Ramos (cell line): ENCODE results near the gene PTOV1.

Experiments used
- in situ Hi-C: fragments of 300-500 bp; cut with MboI; formaldehyde crosslinking; loops from one replicate; pipeline ENCODE4 v1.14.3; 2022; ENCODE audit warnings: low sequenced_read_pairs; ENCODE audit not compliant: unreplicated experiment

Gene PTOV1

DNA sequence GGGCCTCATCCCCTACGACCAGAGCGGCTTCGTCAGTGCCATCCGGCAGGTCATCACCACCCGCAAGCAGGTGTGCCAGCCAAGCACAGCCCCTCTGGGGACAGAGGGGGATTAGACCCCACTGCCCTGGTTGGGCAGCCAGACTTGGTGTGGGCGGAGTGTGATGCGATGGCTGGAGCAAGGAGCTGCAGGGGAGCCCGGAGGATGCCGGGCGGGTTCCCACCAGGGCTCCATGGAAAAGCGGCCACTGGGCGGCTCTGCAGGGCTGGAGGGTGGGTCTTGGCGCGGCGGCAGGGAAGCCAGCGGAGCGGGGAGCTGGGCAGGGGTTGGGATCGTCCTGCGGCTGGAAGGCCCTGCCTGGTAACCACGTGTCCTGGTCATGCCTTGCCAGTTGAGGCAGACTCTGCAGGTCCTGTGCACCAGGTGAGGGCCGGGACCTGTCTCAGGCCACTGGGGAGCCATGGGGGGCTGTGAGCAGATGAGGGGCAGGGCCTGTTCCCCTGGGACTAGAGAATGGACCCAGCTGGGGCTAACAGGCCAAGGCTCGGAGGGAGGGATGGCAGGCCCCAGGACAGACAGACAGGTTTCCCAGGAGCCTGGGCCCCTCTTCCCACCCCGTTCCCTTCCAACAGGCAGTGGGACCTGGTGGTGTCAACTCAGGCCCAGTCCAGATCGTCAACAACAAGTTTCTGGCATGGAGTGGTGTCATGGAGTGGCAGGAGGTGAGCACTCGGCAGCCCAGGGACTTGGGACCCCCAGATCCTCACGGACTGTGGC lies 6.3 kb downstream of the PTOV1 start:
- in situ Hi-C loops, result no loop called here

DNA sequence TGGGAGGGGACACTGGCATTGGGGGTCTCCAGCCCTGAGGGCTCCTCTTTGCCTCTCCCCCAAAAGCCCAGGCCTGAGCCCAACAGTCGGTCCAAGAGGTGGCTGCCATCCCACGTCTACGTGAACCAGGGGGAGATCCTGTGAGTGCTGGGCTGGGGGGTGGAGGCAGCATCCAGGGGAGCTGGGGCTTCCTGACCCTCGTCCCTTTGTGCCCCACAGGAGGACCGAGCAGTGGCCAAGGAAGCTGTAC lies 6.8 kb downstream of the PTOV1 start:
- in situ Hi-C loops, result no loop called here

DNA sequence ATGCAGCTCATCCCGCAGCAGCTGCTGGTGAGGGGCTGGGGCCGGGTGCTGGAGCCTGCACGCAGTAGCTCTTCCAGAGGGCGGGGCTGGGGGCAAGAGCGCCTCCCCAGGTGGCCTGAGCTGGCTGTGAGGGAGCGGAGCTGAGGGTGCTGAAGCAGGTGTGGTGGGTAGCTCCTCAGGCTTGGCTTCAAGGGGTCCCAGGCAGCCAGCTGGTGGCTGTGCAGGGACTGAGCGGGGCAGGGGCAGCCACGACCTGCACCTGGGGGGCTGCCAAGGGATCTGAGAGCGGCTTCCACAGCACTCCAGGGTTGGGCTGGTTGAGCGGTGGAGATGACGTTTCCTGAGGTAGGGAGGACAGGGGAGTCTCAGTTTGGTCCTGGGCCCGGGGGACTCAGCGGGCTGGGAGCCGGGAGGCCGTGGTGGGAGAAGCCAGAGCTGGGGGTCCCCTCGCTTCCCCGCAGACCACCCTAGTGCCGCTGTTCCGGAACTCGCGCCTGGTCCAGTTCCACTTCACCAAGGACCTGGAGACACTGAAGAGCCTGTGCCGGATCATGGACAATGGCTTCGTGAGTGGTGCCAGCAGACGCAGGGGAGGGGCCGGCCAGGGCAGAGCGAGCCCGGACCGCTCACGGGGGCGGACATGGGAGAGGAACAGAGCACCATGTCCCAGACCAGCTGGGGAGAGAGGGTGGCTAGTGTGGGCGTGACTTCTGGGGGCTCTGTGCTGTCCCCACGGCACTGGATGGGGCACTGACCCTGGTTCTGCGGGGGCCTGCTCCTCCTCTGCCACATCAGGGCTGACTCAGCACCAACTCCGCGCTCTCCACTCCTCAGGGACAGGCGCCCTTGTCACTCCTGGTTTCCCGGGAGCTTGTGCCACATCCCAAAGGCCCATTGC lies 7.4 kb downstream of the PTOV1 start:
- in situ Hi-C loops, result no loop called here

DNA sequence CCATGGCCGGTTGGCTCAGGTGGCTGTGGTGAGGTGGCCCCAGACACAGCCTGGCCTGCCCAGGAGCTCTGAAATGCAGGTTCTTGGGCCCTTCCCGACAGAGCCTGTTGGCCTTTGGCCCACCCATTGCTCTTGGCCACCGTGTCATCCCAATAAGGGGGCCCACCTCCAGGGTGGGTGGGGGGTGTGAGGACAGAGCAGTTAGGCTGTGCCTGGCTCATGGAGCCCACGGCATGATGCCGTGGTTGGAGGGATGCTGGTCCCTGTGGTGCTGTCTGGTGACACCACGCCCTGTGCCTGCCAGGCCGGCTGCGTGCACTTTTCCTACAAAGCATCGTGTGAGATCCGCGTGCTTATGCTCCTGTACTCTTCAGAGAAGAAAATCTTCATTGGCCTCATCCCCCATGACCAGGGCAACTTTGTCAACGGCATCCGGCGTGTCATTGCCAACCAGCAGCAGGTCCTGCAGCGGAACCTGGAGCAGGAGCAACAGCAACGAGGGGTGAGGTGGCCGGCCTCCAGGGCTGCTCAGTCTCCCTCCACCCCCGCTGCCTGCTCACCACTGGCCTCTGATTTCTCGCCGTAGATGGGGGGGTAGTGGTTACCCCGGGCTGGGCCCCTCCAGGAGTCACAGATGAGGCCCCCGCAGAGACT lies 8.8 kb downstream of the PTOV1 start:
- in situ Hi-C loops, result no loop called here

DNA sequence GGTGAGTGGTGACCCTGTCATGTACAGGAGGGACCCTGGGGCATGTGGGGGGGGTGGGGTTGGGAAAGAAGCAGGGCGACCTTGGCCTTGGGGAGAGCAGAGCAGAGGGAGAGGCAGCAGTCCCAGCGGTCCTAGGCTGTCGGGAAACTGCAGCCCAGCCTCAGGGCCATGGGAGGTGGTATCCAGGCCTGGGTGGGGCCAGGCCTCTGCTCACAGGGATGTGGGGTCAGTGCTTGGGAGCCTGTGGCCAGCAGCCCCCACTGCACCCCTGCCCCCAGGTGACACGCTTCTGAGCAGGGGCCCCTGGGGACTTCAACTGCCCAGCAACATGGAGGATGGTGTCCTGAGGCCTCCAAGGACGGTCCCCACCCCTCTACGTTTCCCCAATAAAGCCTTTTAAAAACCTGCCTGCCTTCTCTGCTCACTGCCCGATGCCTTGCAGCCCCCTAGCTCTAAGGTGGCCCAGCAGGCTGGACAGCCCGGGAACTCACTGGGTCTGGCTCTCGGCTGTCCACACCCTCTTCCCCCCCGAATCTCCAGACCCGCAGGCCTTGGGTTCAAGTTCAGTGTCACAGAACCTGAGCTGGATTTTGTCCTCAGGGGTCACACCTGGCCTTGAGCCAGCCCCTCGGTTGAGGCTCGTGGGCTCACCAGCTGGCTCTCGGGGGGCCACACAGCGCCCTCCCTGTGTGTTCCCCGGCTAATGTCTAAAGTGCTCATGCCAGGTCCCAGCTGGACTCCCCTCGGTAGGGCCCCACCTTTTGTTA lies 9.6 kb downstream of the PTOV1 start:
- in situ Hi-C loops, result no loop called here

DNA sequence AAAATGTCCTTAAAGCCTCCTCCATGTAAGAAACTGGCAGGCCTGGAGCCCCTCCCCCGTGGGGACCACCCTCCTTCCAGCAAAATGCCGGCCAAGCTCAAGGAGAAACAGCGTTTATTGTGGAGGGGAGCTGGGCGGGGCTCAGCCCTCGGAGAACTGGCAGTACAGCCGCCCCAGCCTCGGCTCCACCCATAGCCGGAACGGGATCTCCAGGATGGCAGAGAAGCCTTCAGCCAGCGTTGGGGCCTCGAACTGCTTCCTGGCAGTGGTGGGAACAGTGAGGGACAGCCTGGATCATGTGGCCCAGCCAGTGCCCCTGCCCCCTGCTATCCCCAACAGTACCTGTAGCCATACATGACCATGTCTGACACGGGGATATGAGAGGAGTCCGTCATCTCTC lies 10.1 kb downstream of the PTOV1 start:
- in situ Hi-C loops, result no loop called here

DNA sequence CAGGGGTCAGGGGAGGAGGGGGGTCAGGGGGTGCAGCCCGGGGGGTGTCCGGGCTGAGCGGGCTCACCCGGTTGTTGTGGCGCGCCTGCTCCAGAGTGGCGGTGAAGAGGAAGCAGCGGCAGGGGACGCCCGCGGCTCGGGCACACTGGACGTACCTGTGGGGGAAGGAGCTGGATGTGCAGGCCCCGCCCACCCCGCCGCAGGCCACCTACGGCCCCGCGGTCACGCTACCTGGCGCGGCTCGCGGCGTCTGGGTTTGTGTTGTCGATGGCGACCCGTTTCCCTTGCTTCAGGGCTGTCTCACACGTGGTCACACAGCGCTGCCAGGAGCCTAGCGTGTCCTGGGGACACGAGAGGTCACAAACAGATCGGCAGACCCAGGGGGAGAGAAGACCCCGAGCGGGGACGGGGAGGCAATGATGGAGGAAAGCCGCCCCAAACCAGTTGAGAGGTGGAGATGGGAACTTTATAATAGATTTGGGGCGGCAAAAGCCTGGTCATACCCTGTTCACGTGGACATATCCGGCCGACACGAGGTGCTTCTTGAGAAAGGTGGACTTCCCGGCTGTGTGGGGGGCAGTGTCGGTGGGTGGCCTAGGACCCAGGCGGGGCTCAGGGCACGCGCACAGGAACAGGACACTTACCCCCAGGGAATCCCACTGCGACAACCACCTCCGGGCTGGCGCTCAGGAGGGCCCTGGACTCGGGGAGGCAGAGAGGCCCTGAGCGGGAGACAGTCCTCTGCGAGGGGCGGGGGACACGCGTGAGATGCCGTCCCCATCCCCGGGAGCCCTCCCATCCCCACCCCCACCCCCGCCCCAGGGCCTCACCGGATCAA lies 10.8 kb downstream of the PTOV1 start:
- in situ Hi-C loops, result no loop called here

DNA sequence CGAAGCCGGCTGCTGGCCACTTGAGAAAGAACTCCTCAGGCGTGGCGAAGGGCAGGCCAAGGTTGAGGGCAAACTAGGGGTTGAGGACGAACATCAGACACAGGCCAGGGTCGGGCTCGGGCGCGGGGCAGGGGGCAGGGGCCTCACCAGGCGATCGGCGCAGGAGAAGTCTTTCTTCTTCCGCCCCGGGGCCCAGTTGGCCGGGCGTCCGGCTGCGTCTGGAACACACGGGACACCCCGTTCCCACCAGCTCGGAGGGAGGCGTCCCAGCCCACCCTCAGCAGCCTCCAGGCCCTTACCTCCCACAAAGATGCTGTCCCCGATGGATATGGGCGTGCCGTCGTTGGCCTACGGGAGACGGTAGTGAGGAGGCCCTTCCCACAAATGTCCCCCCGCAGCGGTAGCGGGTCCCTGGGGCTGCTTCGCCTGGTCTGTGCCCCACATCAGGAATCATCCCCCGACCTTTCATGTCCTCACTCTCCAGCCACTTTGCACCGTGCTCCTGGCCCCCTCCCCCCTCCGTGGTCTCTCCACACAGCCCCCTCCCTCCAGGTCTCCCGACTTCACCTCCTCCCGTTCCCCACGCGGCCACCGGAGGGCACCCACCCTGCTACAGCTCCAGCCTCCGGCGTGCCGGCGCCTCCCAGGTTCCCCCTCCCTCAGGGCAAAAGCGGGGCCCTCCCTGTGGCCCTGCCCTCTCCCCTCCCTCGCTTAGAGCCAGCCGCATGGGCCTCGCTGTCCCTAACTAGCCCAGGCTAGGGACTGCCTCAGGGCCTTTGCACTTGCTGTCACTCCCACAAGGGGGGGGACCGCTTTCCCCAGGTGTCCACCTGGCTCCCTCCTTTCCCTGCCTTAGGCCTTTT lies 11.7 kb downstream of the PTOV1 start:
- in situ Hi-C loops, result no loop called here

DNA sequence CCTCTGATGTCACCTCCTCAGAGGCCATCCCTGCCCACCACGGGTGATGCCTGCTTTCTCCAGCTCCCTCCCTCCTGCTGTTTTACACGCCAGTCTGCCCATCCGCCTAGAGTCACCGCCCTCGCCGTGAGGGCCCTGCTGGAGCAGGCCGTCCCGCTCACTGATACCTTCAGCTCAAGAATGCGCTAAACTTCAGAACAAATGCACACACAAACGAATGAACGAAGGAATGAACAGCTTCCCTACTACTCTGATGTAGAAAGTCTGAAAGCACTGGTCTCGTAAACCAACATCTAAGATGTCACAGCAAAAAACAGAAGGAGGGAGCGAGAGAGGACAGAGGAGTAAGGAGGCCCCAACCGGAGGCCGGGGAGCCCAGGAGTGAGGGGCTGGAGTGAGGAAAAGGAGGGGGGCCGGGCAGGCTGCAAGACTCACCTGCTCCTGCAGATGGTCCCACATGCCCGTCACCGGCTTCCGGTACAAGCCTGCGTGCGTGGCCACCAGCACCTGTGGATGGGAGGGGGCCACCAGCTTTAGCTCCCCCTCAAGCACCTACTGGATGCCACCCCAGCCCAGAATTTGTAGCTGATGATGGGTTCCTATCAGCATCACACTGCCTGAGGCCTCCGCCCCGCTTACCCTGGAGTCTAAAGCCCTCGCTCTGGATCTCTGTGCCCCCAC lies 12.4 kb downstream of the PTOV1 start:
- in situ Hi-C loops, result no loop called here

DNA sequence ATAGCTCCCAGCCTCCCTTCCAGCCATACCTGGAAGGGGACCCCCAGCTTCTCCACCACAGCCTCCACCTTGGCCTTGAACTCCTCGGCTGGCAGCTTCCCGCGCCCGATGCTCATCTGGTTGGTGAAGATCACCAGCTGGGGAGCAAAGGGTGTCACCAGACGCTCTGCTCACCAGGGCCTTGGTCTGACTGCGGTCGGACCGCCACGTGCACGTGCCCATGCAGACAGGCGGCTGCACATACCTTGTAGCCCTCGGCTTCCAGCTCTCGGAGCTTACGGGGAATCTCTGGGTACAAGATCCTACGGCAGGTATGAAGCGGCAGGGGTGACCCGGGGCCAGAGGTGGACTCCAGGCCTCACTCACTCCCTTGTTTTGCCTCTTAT lies 13.0 kb downstream of the PTOV1 start:
- in situ Hi-C loops, result no loop called here

DNA sequence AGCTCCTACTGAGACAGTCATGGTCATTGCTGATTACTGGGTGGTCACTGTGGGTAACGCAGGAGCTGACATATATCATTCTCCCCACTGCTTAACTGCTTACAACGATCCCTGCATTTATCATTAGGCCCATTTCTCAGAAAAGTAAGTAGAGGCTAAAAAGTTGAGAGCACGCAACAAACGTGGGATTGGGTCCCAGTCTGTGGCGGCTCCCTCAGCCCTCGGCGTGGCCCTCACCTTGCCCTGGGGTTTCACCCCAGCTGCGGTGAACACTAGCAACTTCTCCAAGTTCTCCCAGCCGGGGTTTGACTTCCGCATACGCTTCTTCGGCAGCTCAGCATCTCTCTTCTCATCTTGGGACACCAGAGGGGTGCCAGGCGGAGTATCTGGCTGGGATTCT lies 13.9 kb downstream of the PTOV1 start:
- in situ Hi-C loops, result no loop called here

DNA sequence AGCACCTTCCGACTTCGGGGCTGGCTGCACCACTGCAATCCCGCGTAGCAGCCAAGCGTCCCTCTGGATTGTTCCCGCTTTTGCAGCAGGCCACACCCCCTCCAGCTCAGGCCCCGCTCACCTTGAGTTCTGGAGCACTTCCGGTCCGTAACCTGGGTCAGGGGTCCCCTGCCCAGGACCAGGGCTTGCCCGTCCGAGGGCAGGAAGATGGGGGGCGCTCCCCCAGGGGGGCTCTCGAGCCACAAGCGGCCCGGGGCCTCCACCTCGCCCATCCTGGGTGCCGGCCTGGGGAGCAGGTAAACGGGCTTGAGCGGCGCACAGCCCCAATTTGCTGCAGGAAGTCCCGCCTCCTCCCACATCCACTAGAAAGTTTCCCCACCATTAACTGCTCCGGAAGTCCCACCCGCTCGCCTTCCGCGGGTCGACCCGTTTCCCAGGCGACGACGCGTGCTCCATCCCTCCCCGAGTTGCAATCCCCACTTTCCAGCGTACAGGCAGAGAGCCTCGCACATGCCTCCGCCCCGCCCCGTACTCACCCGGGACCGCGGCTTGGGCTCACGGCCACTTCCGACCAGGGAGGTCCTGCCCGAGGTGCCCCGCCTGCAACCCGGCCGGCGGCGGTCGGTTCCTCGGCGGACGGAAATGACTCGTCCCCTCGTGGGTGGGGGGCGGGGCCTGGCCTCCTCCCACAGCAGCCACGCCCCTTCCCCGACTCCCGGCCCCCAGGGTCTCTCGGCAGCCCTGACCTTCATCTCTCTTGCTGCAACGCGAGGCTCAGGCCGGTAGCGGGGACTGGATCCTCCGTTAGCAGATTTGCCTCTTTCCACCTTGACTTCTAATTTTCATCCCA lies 16.2 kb downstream of the PTOV1 start, which contains the start of gene PNKP:
Gene PNKP, minus strand, starts transcription at position 644 of the 850 bp plus-strand sequence. Its CDS starts 372 bp downstream, at position 272.
- in situ Hi-C loops, result no loop called here

DNA sequence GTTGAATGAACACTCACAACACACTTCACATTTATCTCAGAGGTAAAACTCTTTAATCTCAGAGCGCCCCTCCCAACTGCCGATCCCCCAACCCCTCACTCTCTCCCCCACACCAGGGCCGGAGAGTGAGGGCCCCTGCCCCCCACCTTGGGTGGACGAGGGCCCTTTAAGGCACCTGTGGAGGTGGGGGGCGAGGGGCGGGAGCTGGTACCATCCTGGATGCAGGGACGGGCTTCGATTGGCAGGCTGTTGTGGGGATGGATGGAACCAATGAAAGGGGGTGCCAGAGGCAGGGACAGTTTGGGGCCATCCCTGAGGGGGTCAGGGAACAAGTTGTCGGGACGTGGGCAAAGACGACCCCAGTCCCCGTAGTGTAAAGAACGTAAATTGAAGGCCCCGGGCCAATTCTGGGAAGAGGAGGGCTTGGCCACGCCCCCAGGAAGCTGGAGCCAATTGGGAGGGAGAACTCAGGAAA lies 18.1 kb downstream of the PTOV1 start:
- in situ Hi-C loops, result no loop called here

DNA sequence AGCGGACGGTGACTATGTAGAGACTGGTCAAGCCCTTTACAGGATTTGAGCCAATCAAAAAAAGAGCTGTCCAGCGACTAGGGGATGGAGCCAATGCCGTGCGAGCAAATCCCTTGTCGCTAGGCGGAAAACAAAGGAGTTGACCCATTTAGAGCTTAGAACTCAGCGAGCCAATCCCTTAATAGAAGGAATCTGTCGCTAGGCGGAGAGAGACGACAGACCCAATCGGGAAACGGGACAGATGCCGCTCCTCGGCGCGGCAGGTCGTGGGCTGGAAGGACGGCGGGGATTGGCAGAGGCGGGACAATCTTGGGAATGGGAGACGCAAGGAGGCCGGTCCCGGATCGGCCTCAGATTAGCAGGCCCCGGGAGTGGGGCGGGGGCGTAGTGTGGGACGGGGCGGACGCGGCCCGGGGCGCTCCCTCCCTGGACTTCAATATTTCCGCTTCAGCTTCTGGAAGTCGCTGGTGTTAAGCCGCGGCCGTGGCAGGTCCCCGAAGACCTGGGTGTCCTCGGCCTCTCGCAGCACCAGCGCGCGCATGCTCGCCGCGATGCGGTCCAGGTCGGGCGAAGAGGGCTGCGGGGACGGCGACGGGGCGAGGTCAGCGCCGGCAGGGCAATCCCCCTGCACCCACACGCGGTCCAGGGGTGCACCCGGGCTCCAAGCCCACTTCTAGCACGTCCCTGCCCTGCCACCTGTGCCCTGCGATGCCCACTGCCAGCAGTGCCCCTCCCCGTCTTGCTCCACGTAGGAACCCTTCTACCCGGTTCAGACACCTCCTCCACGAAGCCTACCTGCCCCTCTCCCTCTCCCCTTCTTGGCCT lies 18.7 kb downstream of the PTOV1 start:
- in situ Hi-C loops, result no loop called here

DNA sequence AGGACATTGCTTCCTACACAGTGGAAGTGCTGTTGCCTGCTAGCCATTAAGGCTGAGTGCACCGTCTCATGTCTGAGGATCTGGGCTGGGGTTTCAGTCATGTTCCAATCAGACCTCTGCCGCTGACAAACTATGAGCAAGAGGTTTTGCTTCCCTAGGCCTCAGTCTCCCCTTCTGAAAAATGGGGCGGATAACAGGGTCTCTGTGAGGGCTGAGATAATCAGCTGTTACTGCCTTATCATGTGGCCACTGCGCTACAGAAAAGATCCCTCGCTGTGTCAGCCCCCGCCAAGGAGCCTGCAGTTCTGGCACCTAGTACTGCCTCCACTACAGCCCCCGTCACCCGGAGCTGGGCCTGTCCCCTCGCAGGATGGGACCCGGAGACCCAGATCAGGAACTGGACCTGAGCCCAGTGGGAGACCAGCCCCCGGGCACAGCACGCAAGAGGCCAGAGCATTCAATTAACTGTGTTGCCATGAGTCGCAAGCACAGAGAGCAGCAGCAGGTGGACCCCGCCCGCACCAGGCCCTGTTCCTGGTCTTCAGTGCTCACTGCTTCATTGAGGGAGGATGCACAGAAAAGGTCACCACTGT lies 19.4 kb downstream of the PTOV1 start:
- in situ Hi-C loops, result no loop called here
